Erythroblast (primary cell): ENCODE results near the gene E2F4.

ENCODE experiments used
- GATA1 ChIP-seq: IDR thresholded peaks from 2 replicates; pipeline ENCODE4 v1.6.1; 2011; ENCODE audit warnings: low read depth, mild to moderate bottlenecking, control low read depth, low read length, moderate library complexity
- POLR2A ChIP-seq: IDR thresholded peaks from 2 replicates; pipeline ENCODE4 v1.6.1; 2011; ENCODE audit warnings: mild to moderate bottlenecking, low read length

DNA sequence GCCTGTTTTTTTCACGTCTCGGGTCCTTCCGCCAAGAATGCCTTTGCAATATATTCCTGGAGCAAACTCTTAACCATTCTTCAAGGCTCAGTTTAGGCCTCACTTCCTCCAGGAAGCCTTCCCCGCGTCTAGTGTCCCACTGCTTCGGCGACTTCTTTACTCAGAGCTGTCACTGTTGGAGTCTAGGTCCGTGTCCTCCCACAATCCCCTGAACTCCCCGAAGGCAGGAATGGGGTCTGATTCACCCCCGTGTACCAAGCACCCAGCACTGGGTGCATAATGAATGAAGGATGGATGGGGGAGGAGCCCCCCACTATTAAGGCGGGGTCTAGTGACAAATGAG, 8.7 kb upstream of the E2F4 start:
- TF ChIP-seq POLR2A (no peak), GATA1 (no peak)
